CD14-positive monocyte (primary cell): ENCODE data around the gene HNRNPM. TPM values are rescaled to one million over a fixed set of nuclear protein-coding genes. Genes with fewer than 3 reads are reported as not detected.

Source experiments
- DNase-seq, 3 donors: peaks; one replicate each; pipeline ENCODE4 v3.0.0-alpha.2; 2011 to 2022
- H2AFZ ChIP-seq: 2 replicates; pipeline ENCODE4 v1.6.0; 2012; ENCODE audit warnings: mild to moderate bottlenecking, low read depth, low read length, inconsistent platforms; ENCODE audit not compliant: insufficient read depth, poor library complexity, severe bottlenecking
- H3K27ac ChIP-seq, 2 donors: 1 replicate in 1 of 2; 2 replicates in 1 of 2; pipeline ENCODE4 v1.5.1; 2012 to 2013; ENCODE audit warnings: low read length in 2 of 2, control low read depth in 1 of 2, inconsistent platforms in 1 of 2, low read depth in 1 of 2, mild to moderate bottlenecking in 1 of 2
- H3K27me3 ChIP-seq, 2 donors: one replicate each; pipeline versions ENCODE4 v1.6.0 to v1.6.1; 2011 to 2013; ENCODE audit warnings: low read length in 2 of 2; ENCODE audit not compliant: control insufficient read depth in 2 of 2, insufficient read depth in 2 of 2
- H3K36me3 ChIP-seq, 2 donors: replicated peaks in 1 of 2; 1 replicate in 1 of 2; 2 replicates in 1 of 2; pipeline versions ENCODE4 v1.5.1 to v1.6.1; 2012 to 2013; ENCODE audit warnings: low read length in 2 of 2, control low read depth in 1 of 2, inconsistent platforms in 1 of 2, mild to moderate bottlenecking in 1 of 2; ENCODE audit not compliant: insufficient read depth in 2 of 2, control insufficient read depth in 1 of 2
- H3K4me1 ChIP-seq, 2 donors: 1 replicate in 1 of 2; 2 replicates in 1 of 2; pipeline versions ENCODE4 v1.5.1 to v1.6.1; 2012 to 2013; ENCODE audit warnings: low read length in 2 of 2, control low read depth in 1 of 2, inconsistent platforms in 1 of 2, mild to moderate bottlenecking in 1 of 2, moderate library complexity in 1 of 2; ENCODE audit not compliant: insufficient read depth in 2 of 2, control insufficient read depth in 1 of 2
- H3K4me2 ChIP-seq: replicated peaks from 2 replicates; pipeline ENCODE3; 2012; ENCODE audit warnings: low read length, moderate library complexity, mild to moderate bottlenecking; ENCODE audit not compliant: poor library complexity, severe bottlenecking; ENCODE audit errors: extremely low read depth
- H3K4me3 ChIP-seq, 3 experiments: fragments of 200-600 bp in 1 of 3; sonication (generic) in 1 of 3; replicated peaks in 1 of 3; 1 replicate in 2 of 3; 2 replicates in 1 of 3; pipeline ENCODE4 v1.5.1; 2011 to 2013; ENCODE audit warnings: low read length in 3 of 3, mild to moderate bottlenecking in 3 of 3, control low read depth in 2 of 3, low read depth in 2 of 3, inconsistent platforms in 1 of 3, moderate library complexity in 1 of 3
- H3K79me2 ChIP-seq: 2 replicates; pipeline ENCODE4 v1.6.0; 2012; ENCODE audit warnings: mild to moderate bottlenecking, control low read depth, inconsistent platforms, low read length, moderate library complexity; ENCODE audit not compliant: insufficient read depth
- H3K9ac ChIP-seq: 2 replicates; pipeline ENCODE4 v1.6.0; 2017; ENCODE audit warnings: low read length, mild to moderate bottlenecking; ENCODE audit not compliant: insufficient read depth, poor library complexity, severe bottlenecking
- H3K9me3 ChIP-seq, 2 donors: replicated peaks in 1 of 2; 1 replicate in 1 of 2; 2 replicates in 1 of 2; pipeline versions ENCODE4 v1.5.1 to v1.6.1; 2012 to 2013; ENCODE audit warnings: low read length in 2 of 2, control low read depth in 1 of 2; ENCODE audit not compliant: control insufficient read depth in 1 of 2, insufficient read depth in 1 of 2
- H4K20me1 ChIP-seq: 2 replicates; pipeline ENCODE4 v1.6.0; 2012; ENCODE audit warnings: mild to moderate bottlenecking, low read length, control low read depth, moderate library complexity; ENCODE audit not compliant: insufficient read depth
- H3K27ac Mint-ChIP-seq, 7 donors: one replicate each; pipeline ENCODE4 v1.8.0; 2020; ENCODE audit warnings: mild to moderate bottlenecking in 7 of 7, mixed read lengths in 7 of 7, moderate library complexity in 6 of 7, inconsistent platforms in 2 of 7
- H3K27me3 Mint-ChIP-seq, 3 donors: one replicate each; pipeline ENCODE4 v1.8.0; 2021 to 2022; ENCODE audit warnings: low read depth in 3 of 3, mild to moderate bottlenecking in 3 of 3, mixed read lengths in 3 of 3, moderate library complexity in 3 of 3, inconsistent platforms in 1 of 3
- H3K36me3 Mint-ChIP-seq, 2 donors: one replicate each; pipeline ENCODE4 v1.8.0; 2020; ENCODE audit warnings: mixed read lengths in 2 of 2, inconsistent platforms in 1 of 2, mild to moderate bottlenecking in 1 of 2
- H3K4me1 Mint-ChIP-seq: one replicate; pipeline ENCODE4 v1.8.0; 2020; ENCODE audit warnings: mild to moderate bottlenecking, mixed read lengths
- H3K4me3 Mint-ChIP-seq, 2 donors: one replicate each; pipeline ENCODE4 v1.8.0; 2020; ENCODE audit warnings: mild to moderate bottlenecking in 2 of 2, mixed read lengths in 2 of 2, moderate library complexity in 1 of 2
- H3K9me3 Mint-ChIP-seq, 7 donors: one replicate each; pipeline ENCODE4 v1.8.0; 2020 to 2022; ENCODE audit warnings: mixed read lengths in 7 of 7, mild to moderate bottlenecking in 6 of 7, moderate library complexity in 6 of 7, inconsistent platforms in 2 of 7
- CTCF ChIP-seq: fragments of 200-600 bp; IDR thresholded peaks from one replicate; pipeline ENCODE4 v1.8.0; 2022; ENCODE audit warnings: antibody characterized with exemption, mild to moderate bottlenecking
- WGBS: methylation state at CpG from one replicate; pipeline ENCODE4 v1.1.5; 2013; ENCODE audit warnings: missing lambda C conversion rate; ENCODE audit not compliant: insufficient coverage; 5-methylcytosine and 5-hydroxymethylcytosine counted together
- intact Hi-C, 2 donors: fragments of 100-400 bp; cut with micrococcal nuclease; formaldehyde crosslinking; loops; one replicate each; pipeline versions ENCODE4 v1.15.0 to v1.15.1; 2023
- polyA minus RNA-seq: library from RNA; depleted of rRNA, polyadenylated mRNA; stranded (reverse); fragments of >200 nt; gene quantifications from 2 replicates; pipeline ENCODE4 v1.2.3, GENCODE V29; 2012
- polyA plus RNA-seq, 3 donors: library from polyadenylated mRNA; depleted of rRNA in 1 of 3; unstranded in 2 of 3; stranded (reverse) in 1 of 3; fragments of 300-500 nt in 2 of 3; fragments of >200 nt in 1 of 3; fragmentation: Illumina TruSeq in 2 of 3; gene quantifications; 1 replicate in 2 of 3; 2 replicates in 1 of 3; pipeline ENCODE4 v1.2.3, GENCODE V29; 2012 to 2021
- total RNA-seq, 12 experiments: library from RNA in 1 of 12; stranded (reverse) in 1 of 12; fragments of 120-200 nt in 1 of 12; gene quantifications; one replicate each; pipeline ENCODE4 v1.2.4 and lab custom pipeline; 2013 to 2026; ENCODE audit warnings: mixed read lengths in 6 of 12, inconsistent platforms in 1 of 12

The HNRNPM gene
- 51.2 TPM for total RNA-seq (2013)
- polyA plus RNA-seq (100 to 1,000 TPM in 2 of 3 donors, 10 to 100 TPM in 1; 77.0 to 121 (median 116) TPM), polyA minus RNA-seq (64.3 and 76.7 TPM in 2 replicates), total RNA-seq (lab: John Stamatoyannopoulos, UW) (68.7 to 149 (median 107) reads per million in 11 experiments)

GRCh38 chr19:8444677-8445487, at the start of gene HNRNPM:
HNRNPM (plus strand) TSS chr19:8444975; CDS start chr19:8444999, 24 bp downstream.
- peaks cover 19 to 21% of the 10 kb centered on the region in 2 donors for H3K36me3 Mint-ChIP-seq
- H3K27me3 Mint-ChIP-seq: peaks cover 0 to 7% (median 3%) of the 10 kb centered on the region in 3 donors
- peaks cover 50% of the 10 kb centered on the region for H4K20me1 ChIP-seq
- H3K36me3 ChIP-seq: peaks cover 13 to 16% of the 10 kb centered on the region in 2 donors
- intact Hi-C loops: loop anchor here (5.0 to 10.0 kb wide), 2 partner anchors 33 to 60 kb away; partner anchors contain the start of genes MARCHF2 (in 2 of the 2) and PRAM1 (in 1 of the 2)
- DNase-seq: peak; percentile 98 to 99 (median 98)
- H3K4me1 ChIP-seq: peaks cover 25 to 26% of the 10 kb centered on the region in 2 donors
- peaks cover 38% of the 10 kb centered on the region for H3K4me1 Mint-ChIP-seq
- H3K9ac ChIP-seq: peak within 1 kb of the TSS; percentile 98
- peak within 1 kb of the TSS; percentile 97 for H2AFZ ChIP-seq
- peak within 1 kb of the TSS; percentile 90 to 94 (median 94) for H3K4me3 ChIP-seq
- peak within 1 kb of the TSS; percentile 87 to 97 (median 95) for H3K27ac Mint-ChIP-seq
- H3K9me3 Mint-ChIP-seq: no peaks in the 10 kb centered on the region
- peak within 1 kb of the TSS; percentile 93 to 98 for H3K4me3 Mint-ChIP-seq
- no peak for TF ChIP-seq CTCF
- H3K4me2 ChIP-seq: peak within 1 kb of the TSS; percentile 89
- H3K27ac ChIP-seq: peak within 1 kb of the TSS; percentile 64 to 94
- under 1% methylated on average over 90 of the region's 93 CpGs for WGBS
- no peaks in the 10 kb centered on the region for H3K27me3 ChIP-seq
- H3K9me3 ChIP-seq: no peaks in the 10 kb centered on the region
- H3K79me2 ChIP-seq: peaks cover 52% of the 10 kb centered on the region

- WGBS: 96% methylated on average over 14 of the region's 14 CpGs
- Mint-ChIP-seq H3K9me3 (no peaks in the 10 kb centered on the region), H3K27me3 (peaks cover 0 to 1% (median 0%) of the 10 kb centered on the region in 3 donors), H3K36me3 (peaks cover 30 to 61% of the 10 kb centered on the region in 2 donors), H3K4me1 (peaks cover 16% of the 10 kb centered on the region), H3K27ac (peak overlapping the region in 1 of 7 donors; percentile 46), H3K4me3 (no peak overlapping the region)
- peaks cover 9 to 23% of the 10 kb centered on the region in 2 donors for H3K36me3 ChIP-seq
- H3K4me2 ChIP-seq: no peak overlapping the region
- H3K9me3 ChIP-seq: no peaks in the 10 kb centered on the region
- no peak overlapping the region for H3K27ac ChIP-seq
- H3K27me3 ChIP-seq: no peaks in the 10 kb centered on the region
- peaks cover 13 to 14% of the 10 kb centered on the region in 2 donors for H3K4me1 ChIP-seq
- intact Hi-C loops: loop anchor here (1.0 to 5.0 kb wide), 2 partner anchors 38 to 41 kb away; no protein-coding TSS in a partner anchor
- no peak for DNase-seq
- peaks cover 97% of the 10 kb centered on the region for H4K20me1 ChIP-seq
- H3K79me2 ChIP-seq: peaks cover 86% of the 10 kb centered on the region
- no peak for TF ChIP-seq CTCF
- H3K9ac ChIP-seq: no peak overlapping the region
- no peak overlapping the region for H3K4me3 ChIP-seq
- H2AFZ ChIP-seq: no peak overlapping the region
These were observed 49.1 kb upstream of the HNRNPM start for GRCh38 chr19:8395621-8396082.
